Nephron (organoid): ENCODE measurements around the gene SCGB3A1.

Experiments used
- H3K27ac Mint-ChIP-seq, 3 experiments: 2 replicates each; pipeline ENCODE4 v1.8.0; 2020; ENCODE audit warnings: mixed read lengths in 3 of 3, mild to moderate bottlenecking in 2 of 3, moderate library complexity in 1 of 3
- H3K27me3 Mint-ChIP-seq: 2 replicates; pipeline ENCODE4 v1.8.0; 2021; ENCODE audit warnings: low read depth, mild to moderate bottlenecking, moderate library complexity, mixed read lengths
- H3K36me3 Mint-ChIP-seq: 2 replicates; pipeline ENCODE4 v1.8.0; 2020; ENCODE audit warnings: low read depth, mixed read lengths
- H3K4me1 Mint-ChIP-seq: 2 replicates; pipeline ENCODE4 v1.8.0; 2020; ENCODE audit warnings: mixed read lengths
- H3K4me3 Mint-ChIP-seq, 3 experiments: 2 replicates each; pipeline ENCODE4 v1.8.0; 2020; ENCODE audit warnings: mild to moderate bottlenecking in 3 of 3, mixed read lengths in 3 of 3, moderate library complexity in 2 of 3
- H3K9me3 Mint-ChIP-seq: 2 replicates; pipeline ENCODE4 v1.8.0; 2020; ENCODE audit warnings: mixed read lengths
- CTCF ChIP-seq, 3 experiments: fragments of 200-600 bp; sonication (generic); IDR thresholded peaks; one replicate each; pipeline ENCODE4 v1.5.0; 2021; ENCODE audit warnings: antibody characterized with exemption in 3 of 3; ENCODE audit not compliant: unreplicated experiment in 3 of 3

The SCGB3A1 gene

GRCh38 chr5:180598316-180598701 is 7.0 kb upstream of the SCGB3A1 start:
- peaks cover 19% of the 10 kb centered on the region for H3K27me3 Mint-ChIP-seq

GRCh38 chr5:180596668-180597231 is 5.5 kb upstream of the SCGB3A1 start:
- H3K4me3 Mint-ChIP-seq, result no peak overlapping the region
- H3K27me3 Mint-ChIP-seq, result peaks cover 34% of the 10 kb centered on the region
- peaks cover 7% of the 10 kb centered on the region for H3K4me1 Mint-ChIP-seq
- H3K9me3 Mint-ChIP-seq, result no peaks in the 10 kb centered on the region
- H3K36me3 Mint-ChIP-seq, result no peaks in the 10 kb centered on the region
- no peak for TF ChIP-seq CTCF (IDR thresholded peaks at IDR 0.05; ENCODE audit: unreplicated experiment in 3 of 3)
- H3K27ac Mint-ChIP-seq, result no peak overlapping the region

More at GRCh38 chr5:180598316-180598701, 7.0 kb upstream of the SCGB3A1 start:
- TF ChIP-seq CTCF (IDR thresholded peaks at IDR 0.05; ENCODE audit: unreplicated experiment in 3 of 3), result no peak
- no peaks in the 10 kb centered on the region for H3K9me3 Mint-ChIP-seq
- H3K4me3 Mint-ChIP-seq, result no peak overlapping the region
- no peak overlapping the region for H3K27ac Mint-ChIP-seq
- no peaks in the 10 kb centered on the region for H3K4me1 Mint-ChIP-seq
- H3K36me3 Mint-ChIP-seq, result no peaks in the 10 kb centered on the region

GRCh38 chr5:180596115-180596667 is 4.9 kb upstream of the SCGB3A1 start:
- TF ChIP-seq CTCF (IDR thresholded peaks at IDR 0.05; ENCODE audit: unreplicated experiment in 3 of 3), result no peak
- H3K4me3 Mint-ChIP-seq, result no peak overlapping the region
- peaks cover 7% of the 10 kb centered on the region for H3K4me1 Mint-ChIP-seq
- H3K27ac Mint-ChIP-seq, result peak overlapping the region in 1 of 3 experiments; percentile 10
- no peaks in the 10 kb centered on the region for H3K9me3 Mint-ChIP-seq
- no peaks in the 10 kb centered on the region for H3K36me3 Mint-ChIP-seq
- H3K27me3 Mint-ChIP-seq, result peaks cover 30% of the 10 kb centered on the region

- Mint-ChIP-seq H3K36me3 (no peaks in the 10 kb centered on the region), H3K27me3 (peaks cover 30% of the 10 kb centered on the region)
- no peak for TF ChIP-seq CTCF (IDR thresholded peaks at IDR 0.05; ENCODE audit: unreplicated experiment in 3 of 3)
Measured at GRCh38 chr5:180595381-180596114, 4.2 kb upstream of the SCGB3A1 start.

GRCh38 chr5:180595046-180595379 is 3.7 kb upstream of the SCGB3A1 start:
- Mint-ChIP-seq H3K4me3 (no peak overlapping the region), H3K36me3 (no peaks in the 10 kb centered on the region), H3K9me3 (no peaks in the 10 kb centered on the region), H3K27me3 (peaks cover 35% of the 10 kb centered on the region), H3K27ac (no peak overlapping the region), H3K4me1 (peaks cover 7% of the 10 kb centered on the region)
- TF ChIP-seq CTCF (IDR thresholded peaks at IDR 0.05; ENCODE audit: unreplicated experiment in 3 of 3), result no peak

More at GRCh38 chr5:180595381-180596114, 4.2 kb upstream of the SCGB3A1 start:
- H3K4me3 Mint-ChIP-seq, result no peak overlapping the region
- H3K27ac Mint-ChIP-seq, result peak overlapping the region in 1 of 3 experiments; percentile 10
- H3K4me1 Mint-ChIP-seq, result peaks cover 7% of the 10 kb centered on the region
- H3K9me3 Mint-ChIP-seq, result no peaks in the 10 kb centered on the region
